ENCODE data around the gene LMX1B.

The LMX1B gene

GRCh38 chr9:126658201-126658825, 44.6 kb downstream of the LMX1B start:
- TF ChIP-seq FOXP2 (optimal IDR thresholded peaks at IDR 0.05; ENCODE audit: borderline replicate concordance, extremely low read depth, extremely low read length, insufficient read depth) (no peak), POLR2AphosphoS5 (IDR thresholded peaks at IDR 0.05; ENCODE audit: low read depth, low read length) (no peak), TAF1 (IDR thresholded peaks at IDR 0.05; ENCODE audit: borderline replicate concordance, insufficient read depth, low read length) (no peak), REST (IDR thresholded peaks at IDR 0.05; ENCODE audit: insufficient read depth in 1 of 2, low read depth in 2 of 2, low read length in 2 of 2) (no peak)

GRCh38 chr9:126658956-126659555, 45.3 kb downstream of the LMX1B start:
- TF ChIP-seq TAF1 (IDR thresholded peaks at IDR 0.05; ENCODE audit: borderline replicate concordance, insufficient read depth, low read length) (no peak), POLR2AphosphoS5 (IDR thresholded peaks at IDR 0.05; ENCODE audit: low read depth, low read length) (no peak), REST (IDR thresholded peaks at IDR 0.05; ENCODE audit: insufficient read depth in 1 of 2, low read depth in 2 of 2, low read length in 2 of 2) (no peak), FOXP2 (optimal IDR thresholded peaks at IDR 0.05; ENCODE audit: borderline replicate concordance, extremely low read depth, extremely low read length, insufficient read depth) (no peak), SIN3A (IDR thresholded peaks at IDR 0.05; ENCODE audit: borderline replicate concordance, insufficient read depth, low read length) (no peak)

GRCh38 chr9:126661122-126661520, 47.4 kb downstream of the LMX1B start:
- no peak for TF ChIP-seq FOXP2 (optimal IDR thresholded peaks at IDR 0.05; ENCODE audit: borderline replicate concordance, extremely low read depth, extremely low read length, insufficient read depth)
- TF ChIP-seq SIN3A (IDR thresholded peaks at IDR 0.05; ENCODE audit: borderline replicate concordance, insufficient read depth, low read length): no peak
- no peak for TF ChIP-seq REST (IDR thresholded peaks at IDR 0.05; ENCODE audit: insufficient read depth in 1 of 2, low read depth in 2 of 2, low read length in 2 of 2)
- no peak for TF ChIP-seq TAF1 (IDR thresholded peaks at IDR 0.05; ENCODE audit: borderline replicate concordance, insufficient read depth, low read length)
- no peak for TF ChIP-seq POLR2AphosphoS5 (IDR thresholded peaks at IDR 0.05; ENCODE audit: low read depth, low read length)

GRCh38 chr9:126661521-126662251, 48.0 kb downstream of the LMX1B start:
- no peak for TF ChIP-seq REST (IDR thresholded peaks at IDR 0.05; ENCODE audit: insufficient read depth in 1 of 2, low read depth in 2 of 2, low read length in 2 of 2)
- no peak for TF ChIP-seq SIN3A (IDR thresholded peaks at IDR 0.05; ENCODE audit: borderline replicate concordance, insufficient read depth, low read length)

Data from PFSK-1 (cell line).